ENCODE data around the gene ACBD4.

ACBD4 gene

DNA sequence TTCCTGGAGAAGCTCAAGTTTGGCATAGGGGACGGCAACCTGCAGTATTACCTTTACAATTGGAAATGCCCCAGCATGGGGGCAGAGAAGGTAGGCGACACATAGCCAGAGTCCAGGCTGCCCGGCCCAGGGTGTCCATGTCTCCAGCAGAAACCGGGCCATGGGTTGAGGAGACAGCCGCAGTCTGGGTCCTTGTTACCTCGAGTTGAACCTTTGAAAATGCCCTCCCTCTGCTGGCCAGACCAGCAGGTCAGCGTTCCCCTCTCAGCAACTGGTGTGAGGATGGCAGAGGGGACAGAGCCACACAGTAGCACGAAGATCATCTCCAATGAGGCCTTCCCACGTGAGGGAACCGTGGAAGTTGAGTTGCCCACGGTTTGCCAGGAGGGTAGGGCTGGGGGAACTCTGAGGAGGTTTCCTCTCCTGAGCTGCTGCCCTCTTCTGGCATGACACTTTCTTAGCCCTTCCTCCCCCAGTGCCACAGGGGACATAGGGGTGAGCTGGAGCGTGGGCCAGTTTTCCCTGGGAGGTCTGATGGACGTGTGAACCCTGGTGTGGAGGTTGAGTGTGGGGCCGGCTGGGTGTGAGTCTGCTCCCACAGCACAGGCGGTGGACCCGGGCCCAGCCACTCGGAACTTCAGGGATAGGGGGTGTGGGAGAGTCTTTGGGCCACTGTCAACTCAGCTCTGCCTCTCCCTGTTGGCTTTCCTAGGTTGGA is 30.4 kb upstream of the ACBD4 start:
- peaks cover 78% of the 10 kb centered on the region for H3K36me3 ChIP-seq (ENCODE audit: insufficient read depth, low read length)
- H3K4me1 ChIP-seq (ENCODE audit: insufficient read depth, low read length): peaks cover 14% of the 10 kb centered on the region
- no peak overlapping the region for H3K4me3 ChIP-seq (ENCODE audit: low read depth in 1 of 2, low read length in 2 of 2)
- no peaks in the 10 kb centered on the region for H3K9me3 ChIP-seq (ENCODE audit: low read length)
- H3K27ac ChIP-seq (ENCODE audit: low read depth, low read length): no peak overlapping the region
- no peaks in the 10 kb centered on the region for H3K27me3 ChIP-seq (ENCODE audit: control insufficient read depth in 1 of 2, insufficient read depth in 2 of 2, low read length in 2 of 2)
- H3K9ac ChIP-seq (ENCODE audit: low read length): no peak overlapping the region

DNA sequence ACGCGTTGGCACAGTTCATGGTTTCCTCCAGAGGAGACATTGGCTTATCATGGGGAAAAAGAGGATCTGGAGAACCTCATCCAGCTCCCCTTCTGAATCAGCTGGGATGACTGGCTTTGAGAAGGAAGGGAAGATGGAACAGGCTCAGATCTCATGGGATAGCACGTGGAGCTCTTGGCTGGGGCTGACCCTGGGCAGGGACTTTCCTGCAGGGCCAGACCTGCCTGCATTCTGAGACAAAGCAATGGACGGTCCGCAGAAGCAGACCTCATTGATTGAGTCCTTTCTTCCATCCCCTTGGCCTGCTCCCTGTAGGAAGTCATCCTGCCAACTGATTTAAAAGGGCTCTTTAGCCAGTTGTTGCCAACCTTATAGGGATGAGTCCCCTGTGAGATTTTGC is 29.4 kb upstream of the ACBD4 start:
- no peaks in the 10 kb centered on the region for H3K9me3 ChIP-seq (ENCODE audit: low read length)
- peaks cover 78% of the 10 kb centered on the region for H3K36me3 ChIP-seq (ENCODE audit: insufficient read depth, low read length)
- H3K9ac ChIP-seq (ENCODE audit: low read length): no peak overlapping the region
- H3K4me1 ChIP-seq (ENCODE audit: insufficient read depth, low read length): peaks cover 24% of the 10 kb centered on the region
- H3K27me3 ChIP-seq (ENCODE audit: control insufficient read depth in 1 of 2, insufficient read depth in 2 of 2, low read length in 2 of 2): no peaks in the 10 kb centered on the region
- H3K4me3 ChIP-seq (ENCODE audit: low read depth in 1 of 2, low read length in 2 of 2): no peak overlapping the region
- H3K27ac ChIP-seq (ENCODE audit: low read depth, low read length): no peak overlapping the region

GRCh38 chr17:45106582-45106981 is 28.9 kb upstream of the ACBD4 start:
- H3K36me3 ChIP-seq (ENCODE audit: insufficient read depth, low read length): peaks cover 73% of the 10 kb centered on the region
- peaks cover 29% of the 10 kb centered on the region for H3K4me1 ChIP-seq (ENCODE audit: insufficient read depth, low read length)
- H3K27ac ChIP-seq (ENCODE audit: low read depth, low read length): no peak overlapping the region
- no peak overlapping the region for H3K9ac ChIP-seq (ENCODE audit: low read length)
- H3K27me3 ChIP-seq (ENCODE audit: control insufficient read depth in 1 of 2, insufficient read depth in 2 of 2, low read length in 2 of 2): no peaks in the 10 kb centered on the region
- H3K4me3 ChIP-seq (ENCODE audit: low read depth in 1 of 2, low read length in 2 of 2): no peak overlapping the region
- no peaks in the 10 kb centered on the region for H3K9me3 ChIP-seq (ENCODE audit: low read length)

DNA sequence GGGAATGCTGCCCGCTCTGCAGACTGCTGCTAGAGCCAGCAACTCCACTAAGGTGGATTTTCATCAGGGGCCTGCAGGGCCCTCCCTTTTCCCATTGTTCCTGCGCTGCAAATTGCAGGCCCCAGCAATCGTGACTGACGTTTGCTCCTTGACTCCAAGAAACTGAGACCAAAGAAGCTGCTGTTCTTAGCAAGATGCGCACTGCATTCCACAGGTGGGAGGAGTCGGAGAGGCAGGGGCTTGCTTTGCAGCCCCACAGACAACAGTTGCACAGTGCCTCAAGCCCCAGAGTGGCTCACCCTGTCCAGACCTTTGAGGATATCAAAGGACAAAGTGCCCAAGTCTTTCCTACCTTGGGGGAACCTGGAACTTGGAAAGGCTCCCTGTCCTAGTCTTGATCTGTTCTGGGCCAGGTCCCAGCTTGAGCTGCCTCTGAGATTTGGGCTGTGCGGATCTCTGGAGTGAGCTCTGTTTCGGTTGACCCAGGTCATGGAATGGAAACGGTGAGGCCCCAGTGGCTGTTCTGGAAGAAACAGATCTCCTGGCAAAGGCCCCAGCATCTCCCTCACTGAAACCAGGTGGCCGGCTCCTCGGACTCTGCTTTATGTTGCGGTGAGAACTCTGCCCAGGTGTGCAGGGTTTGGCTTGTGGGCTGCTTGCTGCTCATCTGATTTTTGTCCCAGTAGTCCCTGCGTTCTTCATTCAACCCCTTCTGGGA is 28.0 kb upstream of the ACBD4 start:
- Histone ChIP-seq H3K27ac (ENCODE audit: low read depth, low read length) (peak overlapping the region; percentile 24), H3K9ac (ENCODE audit: low read length) (no peak overlapping the region), H3K36me3 (ENCODE audit: insufficient read depth, low read length) (peaks cover 72% of the 10 kb centered on the region)

DNA sequence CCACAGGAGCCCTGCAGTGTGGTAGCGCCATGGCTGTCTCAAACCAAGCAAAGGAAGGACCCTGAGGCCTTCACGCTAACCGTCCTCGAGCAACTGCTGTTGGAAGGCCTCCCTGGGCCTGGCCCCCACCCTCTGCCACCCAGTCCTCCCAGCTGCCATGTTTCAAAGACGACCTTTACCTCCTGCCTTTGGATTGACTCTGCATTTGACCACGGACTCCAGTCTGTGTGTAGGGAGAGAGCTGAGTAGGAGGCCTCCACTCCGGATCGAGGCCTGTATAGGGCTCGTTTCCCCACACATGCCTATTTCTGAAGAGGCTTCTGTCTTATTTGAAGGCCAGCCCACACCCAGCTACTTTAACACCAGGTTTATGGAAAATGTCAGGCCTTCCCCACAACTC is 27.4 kb upstream of the ACBD4 start:
- H3K4me1 ChIP-seq (ENCODE audit: insufficient read depth, low read length): peaks cover 34% of the 10 kb centered on the region
- H3K27ac ChIP-seq (ENCODE audit: low read depth, low read length): peak overlapping the region; percentile 24
- H3K9me3 ChIP-seq (ENCODE audit: low read length): no peaks in the 10 kb centered on the region
- H3K27me3 ChIP-seq (ENCODE audit: control insufficient read depth in 1 of 2, insufficient read depth in 2 of 2, low read length in 2 of 2): no peaks in the 10 kb centered on the region
- no peak overlapping the region for H3K4me3 ChIP-seq (ENCODE audit: low read depth in 1 of 2, low read length in 2 of 2)
- H3K36me3 ChIP-seq (ENCODE audit: insufficient read depth, low read length): peaks cover 72% of the 10 kb centered on the region
- no peak overlapping the region for H3K9ac ChIP-seq (ENCODE audit: low read length)

More for the DNA sequence above, 28.0 kb upstream of the ACBD4 start:
- H3K4me1 ChIP-seq (ENCODE audit: insufficient read depth, low read length): peaks cover 34% of the 10 kb centered on the region
- no peaks in the 10 kb centered on the region for H3K9me3 ChIP-seq (ENCODE audit: low read length)
- no peak overlapping the region for H3K4me3 ChIP-seq (ENCODE audit: low read depth in 1 of 2, low read length in 2 of 2)
- no peaks in the 10 kb centered on the region for H3K27me3 ChIP-seq (ENCODE audit: control insufficient read depth in 1 of 2, insufficient read depth in 2 of 2, low read length in 2 of 2)

GRCh38 chr17:45108595-45109521 is 26.6 kb upstream of the ACBD4 start:
- no peak overlapping the region for H3K9ac ChIP-seq (ENCODE audit: low read length)
- peaks cover 34% of the 10 kb centered on the region for H3K4me1 ChIP-seq (ENCODE audit: insufficient read depth, low read length)
- H3K9me3 ChIP-seq (ENCODE audit: low read length): no peaks in the 10 kb centered on the region
- no peak overlapping the region for H3K4me3 ChIP-seq (ENCODE audit: low read depth in 1 of 2, low read length in 2 of 2)
- peak overlapping the region; percentile 55 for H3K27ac ChIP-seq (ENCODE audit: low read depth, low read length)
- H3K27me3 ChIP-seq (ENCODE audit: control insufficient read depth in 1 of 2, insufficient read depth in 2 of 2, low read length in 2 of 2): no peaks in the 10 kb centered on the region
- peaks cover 72% of the 10 kb centered on the region for H3K36me3 ChIP-seq (ENCODE audit: insufficient read depth, low read length)

- peaks cover 73% of the 10 kb centered on the region for H3K36me3 ChIP-seq (ENCODE audit: insufficient read depth, low read length)
- H3K9me3 ChIP-seq (ENCODE audit: low read length): no peaks in the 10 kb centered on the region
- peak overlapping the region; percentile 57 for H3K9ac ChIP-seq (ENCODE audit: low read length)
- peaks cover 34% of the 10 kb centered on the region for H3K4me1 ChIP-seq (ENCODE audit: insufficient read depth, low read length)
- H3K27me3 ChIP-seq (ENCODE audit: control insufficient read depth in 1 of 2, insufficient read depth in 2 of 2, low read length in 2 of 2): no peaks in the 10 kb centered on the region
- H3K4me3 ChIP-seq (ENCODE audit: low read depth in 1 of 2, low read length in 2 of 2): no peak overlapping the region
- H3K27ac ChIP-seq (ENCODE audit: low read depth, low read length): peak overlapping the region; percentile 73
Measured at GRCh38 chr17:45110676-45111611, 24.5 kb upstream of the ACBD4 start.

GRCh38 chr17:45111850-45112249 is 23.6 kb upstream of the ACBD4 start:
- Histone ChIP-seq H3K27ac (ENCODE audit: low read depth, low read length) (peak overlapping the region; percentile 73), H3K4me3 (ENCODE audit: low read depth in 1 of 2, low read length in 2 of 2) (no peak overlapping the region), H3K9me3 (ENCODE audit: low read length) (no peaks in the 10 kb centered on the region), H3K9ac (ENCODE audit: low read length) (no peak overlapping the region), H3K36me3 (ENCODE audit: insufficient read depth, low read length) (peaks cover 69% of the 10 kb centered on the region), H3K4me1 (ENCODE audit: insufficient read depth, low read length) (peaks cover 25% of the 10 kb centered on the region), H3K27me3 (ENCODE audit: control insufficient read depth in 1 of 2, insufficient read depth in 2 of 2, low read length in 2 of 2) (no peaks in the 10 kb centered on the region)

DNA sequence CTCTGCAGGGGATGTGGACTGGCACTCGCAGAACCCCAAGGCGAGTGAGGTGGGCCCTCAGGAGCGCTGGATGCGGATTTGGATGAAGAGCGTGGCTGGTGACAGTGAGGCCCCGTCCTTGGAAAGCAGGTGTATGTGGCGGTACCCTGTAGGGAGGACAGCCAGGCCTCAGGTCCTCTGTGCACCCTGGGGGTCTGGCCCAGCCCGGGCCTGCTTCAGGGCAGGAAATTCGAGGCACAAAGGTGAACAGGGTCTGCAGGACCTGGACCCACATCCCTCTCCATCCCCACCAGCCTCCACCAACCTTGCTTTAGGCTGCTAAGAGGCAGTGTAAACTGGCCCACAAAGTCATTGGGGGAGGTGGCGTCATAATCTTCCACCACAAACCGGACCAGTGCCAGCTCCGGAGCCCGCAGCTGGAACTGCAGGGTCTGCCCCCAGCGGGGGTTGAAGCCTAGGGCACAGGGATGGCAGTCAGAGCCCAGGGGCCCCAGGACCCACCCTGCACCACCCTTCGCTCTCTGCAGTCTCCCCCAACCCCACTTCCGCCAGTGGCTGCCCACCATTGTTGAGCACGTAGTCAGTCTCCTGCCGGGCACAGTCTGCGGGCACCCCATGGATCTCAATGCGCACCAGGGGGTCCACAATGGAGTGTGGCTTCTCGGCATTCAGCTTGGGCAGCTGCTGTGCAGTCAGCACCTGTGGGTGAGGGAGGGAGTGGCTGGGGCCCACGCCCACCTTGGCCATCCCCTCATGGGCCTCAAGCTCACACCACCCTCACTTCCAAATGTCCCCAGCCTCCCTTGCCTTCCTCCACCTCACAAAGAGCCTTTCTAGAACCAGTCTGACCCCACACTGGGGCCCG is 22.7 kb upstream of the ACBD4 start:
- Histone ChIP-seq H3K36me3 (ENCODE audit: insufficient read depth, low read length) (peaks cover 66% of the 10 kb centered on the region), H3K4me1 (ENCODE audit: insufficient read depth, low read length) (peaks cover 24% of the 10 kb centered on the region), H3K4me3 (ENCODE audit: low read depth in 1 of 2, low read length in 2 of 2) (no peak overlapping the region), H3K9me3 (ENCODE audit: low read length) (no peaks in the 10 kb centered on the region), H3K27me3 (ENCODE audit: control insufficient read depth in 1 of 2, insufficient read depth in 2 of 2, low read length in 2 of 2) (no peaks in the 10 kb centered on the region), H3K27ac (ENCODE audit: low read depth, low read length) (peak overlapping the region; percentile 73), H3K9ac (ENCODE audit: low read length) (no peak overlapping the region)

DNA sequence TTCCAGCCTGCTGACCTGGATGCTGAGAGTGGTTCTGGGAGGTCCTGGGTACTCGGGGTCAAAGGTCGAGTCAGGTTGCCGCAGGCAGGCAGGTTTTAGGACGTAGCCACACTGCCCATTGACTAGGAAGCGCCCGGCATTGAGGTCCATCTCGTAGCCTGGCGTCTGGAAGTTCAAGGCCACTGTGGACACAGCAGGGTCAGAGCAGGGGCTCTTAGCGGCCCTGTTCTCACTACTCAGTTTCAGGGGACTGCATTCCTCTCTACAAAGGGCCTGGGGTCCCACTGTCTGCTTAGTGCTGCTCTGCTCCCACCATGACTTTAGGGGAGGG is 22.1 kb upstream of the ACBD4 start:
- Histone ChIP-seq H3K27ac (ENCODE audit: low read depth, low read length) (no peak overlapping the region), H3K9ac (ENCODE audit: low read length) (no peak overlapping the region), H3K4me3 (ENCODE audit: low read depth in 1 of 2, low read length in 2 of 2) (no peak overlapping the region), H3K27me3 (ENCODE audit: control insufficient read depth in 1 of 2, insufficient read depth in 2 of 2, low read length in 2 of 2) (no peaks in the 10 kb centered on the region), H3K36me3 (ENCODE audit: insufficient read depth, low read length) (peaks cover 66% of the 10 kb centered on the region), H3K4me1 (ENCODE audit: insufficient read depth, low read length) (peaks cover 24% of the 10 kb centered on the region), H3K9me3 (ENCODE audit: low read length) (no peaks in the 10 kb centered on the region)
